HFFc6 (cell line): ENCODE measurements around the gene OR52J3. TPM values are rescaled to one million over a fixed set of nuclear protein-coding genes. Genes with fewer than 3 reads are reported as not detected.
"Not testable (repeated sequence)": the region's sequence is repeated elsewhere in the genome, so short reads cannot be mapped to it uniquely, and the experiment has no call there.

Source experiments
- DNase-seq: peaks from one replicate; pipeline ENCODE4 v3.0.0-alpha.2; 2018
- H3K27ac Mint-ChIP-seq: 2 replicates; pipeline ENCODE4 v1.8.0; 2020; ENCODE audit warnings: mild to moderate bottlenecking, mixed read lengths
- H3K27me3 Mint-ChIP-seq: 2 replicates; pipeline ENCODE4 v1.8.0; 2021; ENCODE audit warnings: mild to moderate bottlenecking, moderate library complexity, mixed read lengths; ENCODE audit not compliant: insufficient read depth
- H3K36me3 Mint-ChIP-seq: 2 replicates; pipeline ENCODE4 v1.8.0; 2021; ENCODE audit warnings: low read depth, mixed read lengths
- H3K4me1 Mint-ChIP-seq: 2 replicates; pipeline ENCODE4 v1.8.0; 2020; ENCODE audit warnings: low read depth, mixed read lengths
- H3K4me3 Mint-ChIP-seq: 2 replicates; pipeline ENCODE4 v1.8.0; 2020; ENCODE audit warnings: mild to moderate bottlenecking, moderate library complexity, mixed read lengths
- H3K9me3 Mint-ChIP-seq: 2 replicates; pipeline ENCODE4 v1.8.0; 2020; ENCODE audit warnings: mild to moderate bottlenecking, mixed read lengths
- total RNA-seq, 6 experiments: library from RNA; stranded (reverse); fragmentation: NEBNext Ultra II Directional; extraction: Animal tissue kit (Norgen Biotek cat#: 25700); gene quantifications; 2 replicates in 1 of 6; 3 replicates in 5 of 6; pipeline ENCODE4 v1.2.3, GENCODE V29; 2021
- TF ChIP-seq, protein P1 (sequence below): fragments of 200-600 bp; sonication (generic); IDR thresholded peaks from 2 replicates; pipeline ENCODE4 v1.5.0; 2021; ENCODE audit warnings: antibody characterized with exemption, mild to moderate bottlenecking

Gene OR52J3
- total RNA-seq, 6 experiments from 2014 or later: not detected

- Mint-ChIP-seq H3K36me3 (0 out of 2 replicates have a peak, but pooled peaks cover 4% of the 10 kb centered on the region), H3K27ac (no peak overlapping the region), H3K27me3 (no peaks in the 10 kb centered on the region), H3K4me3 (no peak overlapping the region), H3K4me1 (no peaks in the 10 kb centered on the region), H3K9me3 (peaks cover 22% of the 10 kb centered on the region)
- no peak for DNase-seq
- TF ChIP-seq, protein P1, sequence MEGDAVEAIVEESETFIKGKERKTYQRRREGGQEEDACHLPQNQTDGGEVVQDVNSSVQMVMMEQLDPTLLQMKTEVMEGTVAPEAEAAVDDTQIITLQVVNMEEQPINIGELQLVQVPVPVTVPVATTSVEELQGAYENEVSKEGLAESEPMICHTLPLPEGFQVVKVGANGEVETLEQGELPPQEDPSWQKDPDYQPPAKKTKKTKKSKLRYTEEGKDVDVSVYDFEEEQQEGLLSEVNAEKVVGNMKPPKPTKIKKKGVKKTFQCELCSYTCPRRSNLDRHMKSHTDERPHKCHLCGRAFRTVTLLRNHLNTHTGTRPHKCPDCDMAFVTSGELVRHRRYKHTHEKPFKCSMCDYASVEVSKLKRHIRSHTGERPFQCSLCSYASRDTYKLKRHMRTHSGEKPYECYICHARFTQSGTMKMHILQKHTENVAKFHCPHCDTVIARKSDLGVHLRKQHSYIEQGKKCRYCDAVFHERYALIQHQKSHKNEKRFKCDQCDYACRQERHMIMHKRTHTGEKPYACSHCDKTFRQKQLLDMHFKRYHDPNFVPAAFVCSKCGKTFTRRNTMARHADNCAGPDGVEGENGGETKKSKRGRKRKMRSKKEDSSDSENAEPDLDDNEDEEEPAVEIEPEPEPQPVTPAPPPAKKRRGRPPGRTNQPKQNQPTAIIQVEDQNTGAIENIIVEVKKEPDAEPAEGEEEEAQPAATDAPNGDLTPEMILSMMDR: no peak
These were observed 2.9 kb upstream of the OR52J3 start for GRCh38 chr11:5043380-5043779.

- H3K27ac Mint-ChIP-seq: no peak overlapping the region
- H3K27me3 Mint-ChIP-seq: no peaks in the 10 kb centered on the region
- H3K36me3 Mint-ChIP-seq: 0 out of 2 replicates have a peak, but pooled peaks cover 4% of the 10 kb centered on the region
- TF ChIP-seq, protein P1: no peak
- peaks cover 14% of the 10 kb centered on the region for H3K9me3 Mint-ChIP-seq
- no peak overlapping the region for H3K4me3 Mint-ChIP-seq
- H3K4me1 Mint-ChIP-seq: no peaks in the 10 kb centered on the region
- no peak for DNase-seq
These were observed 516 bp downstream of the OR52J3 start for GRCh38 chr11:5046754-5047330.

GRCh38 chr11:5058679-5059078, 12.4 kb downstream of the OR52J3 start:
- H3K4me3 Mint-ChIP-seq, H3K27me3 Mint-ChIP-seq, DNase-seq, H3K4me1 Mint-ChIP-seq, H3K27ac Mint-ChIP-seq, H3K36me3 Mint-ChIP-seq: not testable (repeated sequence)
- peaks cover 21% of the 10 kb centered on the region for H3K9me3 Mint-ChIP-seq

- H3K27me3 Mint-ChIP-seq: no peaks in the 10 kb centered on the region; the same call in 1 of the 2 replicates
- peaks cover 21% of the 10 kb centered on the region for H3K9me3 Mint-ChIP-seq
- H3K27ac Mint-ChIP-seq: no peak within 1 kb of the TSS
- no peaks in the 10 kb centered on the region for H3K4me1 Mint-ChIP-seq
- no peak for DNase-seq
- H3K36me3 Mint-ChIP-seq: peaks cover 4% of the 10 kb centered on the region; the same call in 1 of the 2 replicates
- H3K4me3 Mint-ChIP-seq: no peak within 1 kb of the TSS
- TF ChIP-seq, protein P1: no peak
These were observed 13.1 kb downstream of the OR52J3 start, which contains the start of gene OR52E2 for GRCh38 chr11:5059391-5059790. TSS of gene OR52E2 (minus strand) at chr11:5059627. CDS start at chr11:5059627, 0 bp downstream.

DNA sequence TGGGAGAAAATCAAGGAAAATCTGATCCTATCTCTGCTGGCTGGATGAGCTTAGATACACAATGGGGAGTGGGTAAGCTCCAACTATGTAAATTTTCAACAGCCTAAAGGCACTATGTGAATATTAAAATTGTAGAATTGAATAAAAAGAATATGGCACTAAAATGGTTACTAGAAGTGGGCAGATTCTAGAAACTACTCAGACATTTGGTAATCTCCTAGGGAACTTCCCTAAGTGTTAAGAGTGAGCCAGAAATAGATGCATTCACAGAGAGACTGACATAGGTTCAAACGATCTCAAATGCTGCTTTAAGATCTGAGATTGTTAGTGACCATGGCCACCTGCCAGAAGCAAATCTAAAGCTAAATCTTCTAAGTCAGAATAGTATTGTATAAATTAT, 18.7 kb downstream of the OR52J3 start:
- Mint-ChIP-seq H3K9me3 (no peaks in the 10 kb centered on the region; the same call in 1 of the 2 replicates), H3K4me3 (no peak overlapping the region), H3K36me3 (no peaks in the 10 kb centered on the region), H3K27me3 (no peaks in the 10 kb centered on the region), H3K4me1 (no peaks in the 10 kb centered on the region), H3K27ac (no peak overlapping the region)
- DNase-seq: no peak
- TF ChIP-seq, protein P1: no peak

DNA sequence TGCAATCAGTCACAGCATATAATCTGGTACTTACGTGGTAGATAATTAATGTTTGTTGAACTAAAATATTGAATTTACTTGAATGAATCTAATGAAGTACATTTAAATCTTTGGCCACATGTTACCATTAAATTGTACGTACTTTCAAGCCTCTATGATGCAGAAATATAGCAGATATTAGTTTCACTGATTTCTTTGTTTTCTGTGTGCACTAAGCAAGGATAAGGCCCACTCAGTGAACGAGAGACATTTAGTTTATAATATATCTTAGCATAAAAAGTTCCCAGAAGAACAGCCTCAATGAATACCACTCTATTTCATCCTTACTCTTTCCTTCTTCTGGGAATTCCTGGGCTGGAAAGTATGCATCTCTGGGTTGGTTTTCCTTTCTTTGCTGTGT, 22.9 kb downstream of the OR52J3 start, which contains the start of gene OR52E1:
OR52E1 (plus strand) TSS at position 301 of the 400 bp plus-strand sequence.
- no peaks in the 10 kb centered on the region for H3K4me1 Mint-ChIP-seq
- TF ChIP-seq, protein P1: no peak
- no peaks in the 10 kb centered on the region for H3K36me3 Mint-ChIP-seq
- no peak within 1 kb of the TSS for H3K27ac Mint-ChIP-seq
- H3K27me3 Mint-ChIP-seq: no peaks in the 10 kb centered on the region
- no peak for DNase-seq
- peaks cover 10% of the 10 kb centered on the region for H3K9me3 Mint-ChIP-seq
- H3K4me3 Mint-ChIP-seq: no peak within 1 kb of the TSS
